Measurements from ENCODE around the gene CIITA.
A peak's percentile ranks its signal among the peaks of the same experiment; 100 is the strongest.
"Not testable (repeated sequence)": the region's sequence is repeated elsewhere in the genome, so short reads cannot be mapped to it uniquely, and the experiment has no call there.

CIITA gene

DNA sequence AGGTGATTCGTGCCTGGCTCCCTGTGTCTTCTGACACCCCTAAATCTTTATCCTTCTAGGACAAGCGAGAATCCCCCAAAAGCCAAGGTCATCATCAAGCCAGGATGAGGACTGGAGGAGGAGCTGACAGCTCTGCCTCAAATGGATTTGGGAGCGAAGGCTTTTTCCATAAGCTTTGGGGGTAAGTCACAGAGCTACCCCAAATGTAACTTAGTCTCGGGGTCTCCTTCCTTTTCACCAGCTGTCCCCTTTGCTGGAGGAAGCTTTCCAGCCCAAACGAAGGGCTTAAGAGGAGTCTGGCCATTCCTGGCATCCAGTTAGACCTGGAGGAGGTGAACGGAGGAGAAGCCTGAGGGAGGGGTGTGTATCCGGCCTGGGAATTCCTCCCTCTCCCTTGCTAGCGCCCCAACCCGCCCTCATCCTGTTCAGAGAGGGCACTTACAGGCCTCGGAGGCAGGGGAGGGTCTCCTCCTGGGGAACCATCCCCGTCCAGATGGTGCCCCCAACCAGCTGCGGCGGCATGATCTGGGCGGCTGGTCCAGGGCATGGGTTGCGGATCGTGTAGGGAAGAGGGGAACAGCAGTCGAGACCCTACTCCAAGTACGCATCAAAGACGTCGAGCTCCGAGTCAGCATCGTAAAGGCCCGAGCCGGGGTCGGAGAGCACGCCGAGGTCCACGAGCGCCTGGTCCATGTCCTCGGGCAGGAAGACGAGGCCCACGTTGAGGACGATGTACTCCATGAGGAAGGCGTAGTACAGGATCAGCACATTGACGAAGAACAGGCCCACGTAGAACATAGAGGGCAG is 64.3 kb downstream of the CIITA start:
- no peaks in the 10 kb centered on the region for H3K9me2 ChIP-seq (replicated peaks; ENCODE audit: control insufficient read depth, low read length)
- H3K27ac ChIP-seq (ENCODE audit: low read depth, low read length), result no peak overlapping the region
- H4K20me1 ChIP-seq (ENCODE audit: control insufficient read depth, insufficient read depth, low read depth, low read length), result peaks cover 21% of the 10 kb centered on the region; the same call in 1 of the 2 replicates
- peak overlapping the region; percentile 98 for H3K4me2 ChIP-seq (ENCODE audit: low read length)
- no peak for TF ChIP-seq EZH2phosphoT487 (IDR thresholded peaks at IDR 0.05; ENCODE audit: borderline replicate concordance, low read length)
- TF ChIP-seq, protein P1, sequence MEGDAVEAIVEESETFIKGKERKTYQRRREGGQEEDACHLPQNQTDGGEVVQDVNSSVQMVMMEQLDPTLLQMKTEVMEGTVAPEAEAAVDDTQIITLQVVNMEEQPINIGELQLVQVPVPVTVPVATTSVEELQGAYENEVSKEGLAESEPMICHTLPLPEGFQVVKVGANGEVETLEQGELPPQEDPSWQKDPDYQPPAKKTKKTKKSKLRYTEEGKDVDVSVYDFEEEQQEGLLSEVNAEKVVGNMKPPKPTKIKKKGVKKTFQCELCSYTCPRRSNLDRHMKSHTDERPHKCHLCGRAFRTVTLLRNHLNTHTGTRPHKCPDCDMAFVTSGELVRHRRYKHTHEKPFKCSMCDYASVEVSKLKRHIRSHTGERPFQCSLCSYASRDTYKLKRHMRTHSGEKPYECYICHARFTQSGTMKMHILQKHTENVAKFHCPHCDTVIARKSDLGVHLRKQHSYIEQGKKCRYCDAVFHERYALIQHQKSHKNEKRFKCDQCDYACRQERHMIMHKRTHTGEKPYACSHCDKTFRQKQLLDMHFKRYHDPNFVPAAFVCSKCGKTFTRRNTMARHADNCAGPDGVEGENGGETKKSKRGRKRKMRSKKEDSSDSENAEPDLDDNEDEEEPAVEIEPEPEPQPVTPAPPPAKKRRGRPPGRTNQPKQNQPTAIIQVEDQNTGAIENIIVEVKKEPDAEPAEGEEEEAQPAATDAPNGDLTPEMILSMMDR (IDR thresholded peaks at IDR 0.05; ENCODE audit: low read depth, low read length, poor library complexity, severe bottlenecking), result no peak
- no peaks in the 10 kb centered on the region for H3K27me3 ChIP-seq (ENCODE audit: control insufficient read depth, low read length)
- peaks cover 75% of the 10 kb centered on the region for H3K4me1 ChIP-seq (ENCODE audit: control insufficient read depth, low read length)
- peaks cover 29% of the 10 kb centered on the region for H3K36me3 ChIP-seq (ENCODE audit: control insufficient read depth, low read length)
- H3F3A ChIP-seq (ENCODE audit: control insufficient read depth, insufficient read depth), result peaks cover 6% of the 10 kb centered on the region
- peaks cover 53% of the 10 kb centered on the region for H3K79me2 ChIP-seq (ENCODE audit: control insufficient read depth, low read length)
- peak overlapping the region; percentile 85 for H3K4me3 ChIP-seq (ENCODE audit: low read length)
- H3K9me3 ChIP-seq (ENCODE audit: control insufficient read depth, insufficient read depth, low read length), result no peaks in the 10 kb centered on the region

DNA sequence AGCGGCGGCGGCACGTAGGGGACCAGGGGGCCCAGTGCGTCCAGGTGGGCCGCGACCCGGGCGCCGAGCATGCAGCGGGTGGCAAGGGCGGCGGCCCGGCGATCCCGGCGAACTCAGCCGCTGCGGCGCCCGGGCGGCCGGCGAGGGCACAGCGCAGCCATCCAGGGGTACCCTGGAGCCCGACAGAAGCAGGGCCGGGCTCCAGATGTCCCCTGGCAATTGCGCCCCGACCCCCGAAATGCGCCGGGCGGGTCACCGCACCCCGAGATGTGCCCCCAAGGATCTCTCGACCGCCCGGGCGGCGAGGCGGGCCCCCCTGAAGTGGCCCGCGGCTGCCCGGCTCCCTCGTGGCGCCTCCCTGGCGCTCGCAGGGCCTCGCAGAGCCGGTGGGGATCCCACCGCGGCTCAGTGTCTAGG is 64.9 kb downstream of the CIITA start:
- peaks cover 60% of the 10 kb centered on the region for H3K79me2 ChIP-seq (ENCODE audit: control insufficient read depth, low read length)
- peaks cover 24% of the 10 kb centered on the region for H3K36me3 ChIP-seq (ENCODE audit: control insufficient read depth, low read length)
- not testable (repeated sequence) for H3K9me2 ChIP-seq (replicated peaks; ENCODE audit: control insufficient read depth, low read length); H3F3A ChIP-seq (ENCODE audit: control insufficient read depth, insufficient read depth); H3K27me3 ChIP-seq (ENCODE audit: control insufficient read depth, low read length); H3K9me3 ChIP-seq (ENCODE audit: control insufficient read depth, insufficient read depth, low read length); H3K27ac ChIP-seq (ENCODE audit: low read depth, low read length)
- peak overlapping the region; percentile 98 for H3K4me2 ChIP-seq (ENCODE audit: low read length)
- H3K4me3 ChIP-seq (ENCODE audit: low read length), result peak overlapping the region; percentile 85
- H4K20me1 ChIP-seq (ENCODE audit: control insufficient read depth, insufficient read depth, low read depth, low read length), result peaks cover 21% of the 10 kb centered on the region; the same call in 1 of the 2 replicates
- peaks cover 75% of the 10 kb centered on the region for H3K4me1 ChIP-seq (ENCODE audit: control insufficient read depth, low read length)

DNA sequence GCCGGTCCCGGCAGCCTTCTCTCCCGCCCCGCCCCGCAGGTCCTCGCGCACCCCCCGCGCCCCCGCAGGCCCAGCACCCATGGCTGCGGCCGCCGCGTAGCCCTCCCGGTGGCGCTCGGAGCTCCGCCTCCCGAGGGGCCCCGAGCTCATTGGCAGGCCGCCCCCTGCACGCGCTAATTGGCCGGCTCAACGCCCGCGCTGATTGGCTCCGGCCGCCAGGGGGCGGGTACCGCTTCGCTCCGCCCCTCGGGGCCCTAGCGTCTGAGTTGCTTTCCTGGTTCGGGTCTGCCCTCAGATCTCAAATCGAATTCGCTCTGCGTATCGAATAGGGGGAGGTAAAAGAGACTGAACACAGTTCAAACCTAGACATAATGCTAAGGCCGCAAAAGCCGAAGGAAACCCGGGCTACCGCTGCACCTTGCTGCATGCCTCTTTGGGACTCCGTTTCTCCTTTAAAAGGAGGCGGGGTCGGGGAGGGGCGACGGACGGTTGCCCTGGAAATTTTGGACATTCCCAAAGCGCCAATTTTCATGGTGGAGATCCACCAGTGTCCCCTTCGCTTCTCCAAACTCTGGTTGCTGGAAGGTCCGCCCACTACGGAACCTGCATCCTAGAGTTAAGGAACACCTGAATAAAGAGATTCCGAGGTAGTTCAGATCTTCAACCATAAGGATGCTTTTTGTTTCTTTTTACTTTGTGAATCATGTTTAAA is 65.5 kb downstream of the CIITA start, which contains the start of gene DEXI:
Gene DEXI (minus strand): TSS at position 117 of the 712 bp plus-strand sequence. CDS start 463 bp downstream, outside the sequence.
- no peaks in the 10 kb centered on the region for H3K9me2 ChIP-seq (replicated peaks; ENCODE audit: control insufficient read depth, low read length)
- H3K9me3 ChIP-seq (ENCODE audit: control insufficient read depth, insufficient read depth, low read length), result no peaks in the 10 kb centered on the region
- peaks cover 21% of the 10 kb centered on the region; the same call in 1 of the 2 replicates for H4K20me1 ChIP-seq (ENCODE audit: control insufficient read depth, insufficient read depth, low read depth, low read length)
- no peak for TF ChIP-seq EZH2phosphoT487 (IDR thresholded peaks at IDR 0.05; ENCODE audit: borderline replicate concordance, low read length)
- TF ChIP-seq, protein P1 (IDR thresholded peaks at IDR 0.05; ENCODE audit: low read depth, low read length, poor library complexity, severe bottlenecking), result no peak
- H3F3A ChIP-seq (ENCODE audit: control insufficient read depth, insufficient read depth), result peaks cover 6% of the 10 kb centered on the region
- peak within 1 kb of the TSS; percentile 98 for H3K4me2 ChIP-seq (ENCODE audit: low read length)
- H3K4me3 ChIP-seq (ENCODE audit: low read length), result peak within 1 kb of the TSS; percentile 85
- no peaks in the 10 kb centered on the region for H3K27me3 ChIP-seq (ENCODE audit: control insufficient read depth, low read length)
- H3K27ac ChIP-seq (ENCODE audit: low read depth, low read length), result no peak within 1 kb of the TSS
- peaks cover 75% of the 10 kb centered on the region for H3K4me1 ChIP-seq (ENCODE audit: control insufficient read depth, low read length)
- H3K36me3 ChIP-seq (ENCODE audit: control insufficient read depth, low read length), result peaks cover 21% of the 10 kb centered on the region
- H3K79me2 ChIP-seq (ENCODE audit: control insufficient read depth, low read length), result peaks cover 65% of the 10 kb centered on the region

DNA sequence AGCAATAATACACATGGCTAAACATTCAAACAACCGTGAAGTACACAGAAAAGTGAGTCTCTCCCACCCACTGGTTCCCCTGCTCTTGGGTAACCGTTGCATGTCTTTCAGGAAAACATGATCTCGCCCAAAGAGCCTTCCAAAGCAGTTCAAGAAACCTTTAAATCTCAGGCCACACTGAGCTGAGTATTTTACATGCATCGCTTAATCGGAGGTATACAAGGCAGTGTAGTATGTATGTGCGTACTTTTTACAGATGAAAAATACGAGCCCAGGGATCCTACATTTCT is 66.0 kb downstream of the CIITA start:
- H3K9me3 ChIP-seq (ENCODE audit: control insufficient read depth, insufficient read depth, low read length), result no peaks in the 10 kb centered on the region
- H3K27ac ChIP-seq (ENCODE audit: low read depth, low read length), result no peak overlapping the region
- H3F3A ChIP-seq (ENCODE audit: control insufficient read depth, insufficient read depth), result peaks cover 7% of the 10 kb centered on the region
- no peaks in the 10 kb centered on the region for H3K27me3 ChIP-seq (ENCODE audit: control insufficient read depth, low read length)
- H3K79me2 ChIP-seq (ENCODE audit: control insufficient read depth, low read length), result peaks cover 62% of the 10 kb centered on the region
- TF ChIP-seq, protein P1 (IDR thresholded peaks at IDR 0.05; ENCODE audit: low read depth, low read length, poor library complexity, severe bottlenecking), result no peak
- no peak for TF ChIP-seq EZH2phosphoT487 (IDR thresholded peaks at IDR 0.05; ENCODE audit: borderline replicate concordance, low read length)
- peak overlapping the region; percentile 98 for H3K4me2 ChIP-seq (ENCODE audit: low read length)
- H3K4me3 ChIP-seq (ENCODE audit: low read length), result peak overlapping the region; percentile 85
- peaks cover 21% of the 10 kb centered on the region for H3K36me3 ChIP-seq (ENCODE audit: control insufficient read depth, low read length)
- peaks cover 71% of the 10 kb centered on the region for H3K4me1 ChIP-seq (ENCODE audit: control insufficient read depth, low read length)
- peaks cover 21% of the 10 kb centered on the region; the same call in 1 of the 2 replicates for H4K20me1 ChIP-seq (ENCODE audit: control insufficient read depth, insufficient read depth, low read depth, low read length)
- H3K9me2 ChIP-seq (replicated peaks; ENCODE audit: control insufficient read depth, low read length), result no peaks in the 10 kb centered on the region

Data from DOHH2 (cell line).